Tibial nerve (tissue), 4 donors: ENCODE measurements around the gene FAM149B1. TPM values are rescaled to one million over a fixed set of nuclear protein-coding genes. Genes with fewer than 3 reads are reported as not detected.

Experiments
- DNase-seq, 2 donors: peaks; one replicate each; pipeline ENCODE4 v3.0.0-alpha.2; 2019; ENCODE audit warnings: low spot score in 2 of 2
- H3K27ac ChIP-seq, 4 donors: fragments of 200-600 bp; sonication (generic) in 3 of 4; one replicate each; pipeline ENCODE4 v1.5.1; 2017 to 2019; ENCODE audit warnings: mild to moderate bottlenecking in 1 of 4
- H3K27me3 ChIP-seq, 2 donors: fragments of 200-600 bp; sonication (generic) in 1 of 2; one replicate each; pipeline versions ENCODE4 v1.5.1 to v1.6.0; 2017 to 2019
- H3K36me3 ChIP-seq, 3 donors: fragments of 200-600 bp; sonication (generic); one replicate each; pipeline ENCODE4 v1.5.1; 2018 to 2019
- H3K4me1 ChIP-seq, 4 donors: fragments of 200-600 bp; sonication (generic) in 3 of 4; one replicate each; pipeline ENCODE4 v1.5.1; 2017 to 2019
- H3K4me3 ChIP-seq, 4 donors: fragments of 200-600 bp; sonication (generic) in 3 of 4; one replicate each; pipeline ENCODE4 v1.5.1; 2017 to 2019; ENCODE audit warnings: mild to moderate bottlenecking in 1 of 4, moderate library complexity in 1 of 4
- H3K9me3 ChIP-seq, 4 donors: fragments of 200-600 bp; sonication (generic) in 3 of 4; one replicate each; pipeline ENCODE4 v1.5.1; 2017 to 2019
- CTCF ChIP-seq, 5 experiments: fragments of 200-600 bp in 3 of 5; fragments of 450-650 bp in 2 of 5; sonication (generic) in 3 of 5; IDR thresholded peaks; one replicate each; pipeline ENCODE4 v1.5.1; 2016 to 2019; ENCODE audit warnings: antibody characterized with exemption in 5 of 5, mild to moderate bottlenecking in 3 of 5, moderate library complexity in 2 of 5
- EP300 ChIP-seq, 2 donors: sonication (generic); formaldehyde crosslinking; IDR thresholded peaks; one replicate each; pipeline ENCODE4 v1.6.1; 2017; ENCODE audit warnings: antibody characterized with exemption in 2 of 2, mild to moderate bottlenecking in 1 of 2
- POLR2A ChIP-seq, 2 donors: fragments of 450-650 bp; IDR thresholded peaks; one replicate each; pipeline ENCODE4 v1.6.1; 2017; ENCODE audit warnings: antibody characterized with exemption in 2 of 2, mild to moderate bottlenecking in 2 of 2, moderate library complexity in 2 of 2
- WGBS, 2 donors: methylation state at CpG; one replicate each; pipeline ENCODE4 v1.1.5; 2018; 5-methylcytosine and 5-hydroxymethylcytosine counted together
- total RNA-seq, 4 donors: library from RNA; depleted of rRNA; stranded (reverse); fragments of >200 nt; gene quantifications; one replicate each; pipeline ENCODE4 v1.1.0, GENCODE V29; 2016

FAM149B1 gene
- total RNA-seq, 4 donors from 2014 or later: 11.0 to 27.1 (median 25.0) TPM

DNA sequence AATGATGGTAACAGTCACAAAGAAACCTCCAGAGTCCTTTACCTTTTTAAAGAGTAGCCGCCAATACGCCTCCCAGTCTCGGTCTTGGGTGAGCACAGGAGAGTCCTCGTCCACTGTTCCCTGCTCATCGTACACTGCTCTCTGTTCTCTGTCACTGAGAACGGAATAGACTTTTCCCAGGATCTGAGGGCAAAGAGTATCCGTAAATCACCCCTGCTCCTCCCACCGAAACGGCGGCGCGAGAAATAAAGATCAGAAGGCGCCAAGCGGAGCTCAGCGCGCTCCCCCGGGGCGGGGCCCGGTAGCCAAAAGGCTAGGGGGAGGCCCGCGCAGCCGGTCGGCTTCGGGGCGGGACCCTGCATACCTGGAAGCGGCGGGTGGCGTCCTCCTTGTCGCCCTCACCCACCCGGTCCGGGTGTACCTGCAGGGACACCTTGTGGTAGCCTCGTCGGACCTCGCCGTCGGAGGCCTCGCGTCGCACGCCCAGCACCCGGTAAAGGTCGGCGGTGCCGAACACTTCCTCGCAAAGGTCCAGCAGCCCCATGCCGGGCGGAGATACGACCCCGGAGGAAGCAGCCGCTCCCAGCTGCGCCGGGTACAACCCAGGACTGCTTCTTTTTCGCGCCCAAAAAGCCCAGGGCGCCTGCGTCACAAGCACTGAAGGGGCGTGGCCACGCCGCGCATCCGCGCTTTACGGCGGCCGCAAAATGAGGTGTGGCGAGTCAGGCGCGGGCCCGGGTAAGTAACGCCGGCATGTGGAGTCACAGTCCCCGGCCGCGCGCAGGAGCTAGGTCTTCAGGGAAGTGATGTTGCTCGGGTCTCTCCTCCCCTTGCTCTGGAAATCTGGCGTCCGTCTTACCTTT lies 79.0 kb downstream of the FAM149B1 start, which contains the start of gene DNAJC9:
TSS of gene DNAJC9 (minus strand) at position 610 of the 863 bp plus-strand sequence. CDS start at position 544, 66 bp downstream.
- Histone ChIP-seq H3K27me3 (no peaks in the 10 kb centered on the region), H3K4me3 (peak within 1 kb of the TSS; percentile 84 to 96 (median 84)), H3K9me3 (no peaks in the 10 kb centered on the region), H3K27ac (peak within 1 kb of the TSS; percentile 61 to 86 (median 83)), H3K36me3 (peaks cover 0 to 55% (median 0%) of the 10 kb centered on the region in 3 donors), H3K4me1 (peaks cover 8 to 59% (median 21%) of the 10 kb centered on the region in 4 donors)
- 0% methylated on average over 37 to 71 of the region's 78 CpGs for WGBS, 2 donors
- TF ChIP-seq EP300 (IDR thresholded peaks at IDR 0.05) (peak; percentile 88 to 97), CTCF (IDR thresholded peaks at IDR 0.05) (peak in 1 of 5 experiments; percentile 19), POLR2A (IDR thresholded peaks at IDR 0.05) (peak; percentile 51 to 74)
- peak; percentile 96 to 99 for DNase-seq

- Histone ChIP-seq H3K27me3 (no peaks in the 10 kb centered on the region), H3K9me3 (no peaks in the 10 kb centered on the region), H3K27ac (peak overlapping the region; percentile 61 to 86 (median 83)), H3K36me3 (peaks cover 0 to 48% (median 0%) of the 10 kb centered on the region in 3 donors), H3K4me3 (peak overlapping the region; percentile 84 to 96 (median 84)), H3K4me1 (peaks cover 8 to 61% (median 21%) of the 10 kb centered on the region in 4 donors)
- TF ChIP-seq CTCF (IDR thresholded peaks at IDR 0.05) (no peak), POLR2A (IDR thresholded peaks at IDR 0.05) (no peak), EP300 (IDR thresholded peaks at IDR 0.05) (no peak)
- WGBS, 2 donors: 43% methylated on average over 4 of the region's 4 CpGs
- no peak for DNase-seq
Observed at GRCh38 chr10:73247509-73248258, 79.8 kb downstream of the FAM149B1 start.

GRCh38 chr10:73248259-73248724 lies 80.4 kb downstream of the FAM149B1 start:
- peaks cover 0 to 42% (median 0%) of the 10 kb centered on the region in 3 donors for H3K36me3 ChIP-seq
- TF ChIP-seq EP300 (IDR thresholded peaks at IDR 0.05) (no peak), POLR2A (IDR thresholded peaks at IDR 0.05) (no peak), CTCF (IDR thresholded peaks at IDR 0.05) (no peak)
- peaks cover 8 to 65% (median 22%) of the 10 kb centered on the region in 4 donors for H3K4me1 ChIP-seq
- H3K27ac ChIP-seq: peak overlapping the region in 2 of 4 donors; percentile 81 to 86
- WGBS, 2 donors: 75 to 81% methylated on average over 5 of the region's 5 CpGs
- DNase-seq: no peak
- H3K9me3 ChIP-seq: no peaks in the 10 kb centered on the region
- H3K27me3 ChIP-seq: no peaks in the 10 kb centered on the region
- H3K4me3 ChIP-seq: no peak overlapping the region

GRCh38 chr10:73251683-73252444 lies 83.9 kb downstream of the FAM149B1 start:
- no peak for TF ChIP-seq POLR2A (IDR thresholded peaks at IDR 0.05)
- TF ChIP-seq CTCF (IDR thresholded peaks at IDR 0.05): no peak
- no peak for TF ChIP-seq EP300 (IDR thresholded peaks at IDR 0.05)
- no peak for DNase-seq
- Histone ChIP-seq H3K9me3 (no peaks in the 10 kb centered on the region), H3K4me1 (peaks cover 8 to 47% (median 19%) of the 10 kb centered on the region in 4 donors), H3K27ac (peak overlapping the region; percentile 76 to 93 (median 90)), H3K27me3 (no peaks in the 10 kb centered on the region), H3K4me3 (peak overlapping the region; percentile 69 to 84 (median 80)), H3K36me3 (peaks cover 0 to 25% (median 0%) of the 10 kb centered on the region in 3 donors)
- 16 to 19% methylated on average over 23 of the region's 23 CpGs for WGBS, 2 donors
